Measurements from ENCODE around the gene FAM107B. TPM values are rescaled to one million over a fixed set of nuclear protein-coding genes. Genes with fewer than 3 reads are reported as not detected.

Gene FAM107B
- total RNA-seq, 1 experiment from 2014 or later = 61.6 TPM

DNA sequence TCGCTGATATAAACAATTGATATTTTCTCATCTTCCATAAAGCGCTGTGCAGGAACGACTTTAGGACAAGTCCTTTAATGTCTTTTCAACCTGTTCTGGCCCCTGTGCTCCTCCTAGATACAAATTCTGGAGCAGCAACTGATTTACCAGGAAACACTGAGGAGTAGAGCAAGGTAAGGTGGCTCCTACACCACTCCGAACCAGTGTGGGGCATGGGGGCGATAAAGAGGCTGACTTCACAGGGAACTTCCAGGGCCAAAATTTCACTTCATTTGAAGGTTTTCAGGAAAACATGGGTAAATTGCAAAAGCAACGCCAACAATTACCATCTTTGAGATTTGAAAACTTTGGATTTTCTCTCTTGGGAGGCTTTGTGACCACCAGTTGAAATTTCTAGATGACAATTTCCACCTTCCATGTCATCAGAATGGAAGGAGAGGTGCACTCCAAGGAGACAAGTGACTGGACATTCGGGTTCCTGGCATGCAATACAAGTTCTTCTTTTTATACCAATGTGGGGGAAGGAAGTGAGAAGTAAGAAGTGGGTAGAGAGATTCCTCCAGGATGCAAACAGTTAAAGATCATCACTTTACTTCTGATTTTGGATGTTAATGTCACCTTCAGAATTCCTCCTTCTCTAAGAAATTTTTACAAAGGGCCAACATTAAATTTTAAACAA, 118.5 kb downstream of the FAM107B start:
- no TSS peak for BruUV-seq (replicated peaks)
- ChIA-PET CTCF (no interaction called here), POLR2A (ENCODE audit: low non-redundant PET) (no interaction called here)
- no peaks in the 10 kb centered on the region for H3K27me3 ChIP-seq (replicated peaks; ENCODE audit: insufficient read depth, low read depth, low read length, poor library complexity)
- intact Hi-C loops (cut with micrococcal nuclease; ENCODE audit: unreplicated experiment) = no loop called here
- DNase-seq (ENCODE audit: low spot score) = no peak
- H3K36me3 ChIP-seq (ENCODE audit: insufficient read depth, low read length, poor library complexity, severe bottlenecking) = no peaks in the 10 kb centered on the region
- TF ChIP-seq, protein P1, sequence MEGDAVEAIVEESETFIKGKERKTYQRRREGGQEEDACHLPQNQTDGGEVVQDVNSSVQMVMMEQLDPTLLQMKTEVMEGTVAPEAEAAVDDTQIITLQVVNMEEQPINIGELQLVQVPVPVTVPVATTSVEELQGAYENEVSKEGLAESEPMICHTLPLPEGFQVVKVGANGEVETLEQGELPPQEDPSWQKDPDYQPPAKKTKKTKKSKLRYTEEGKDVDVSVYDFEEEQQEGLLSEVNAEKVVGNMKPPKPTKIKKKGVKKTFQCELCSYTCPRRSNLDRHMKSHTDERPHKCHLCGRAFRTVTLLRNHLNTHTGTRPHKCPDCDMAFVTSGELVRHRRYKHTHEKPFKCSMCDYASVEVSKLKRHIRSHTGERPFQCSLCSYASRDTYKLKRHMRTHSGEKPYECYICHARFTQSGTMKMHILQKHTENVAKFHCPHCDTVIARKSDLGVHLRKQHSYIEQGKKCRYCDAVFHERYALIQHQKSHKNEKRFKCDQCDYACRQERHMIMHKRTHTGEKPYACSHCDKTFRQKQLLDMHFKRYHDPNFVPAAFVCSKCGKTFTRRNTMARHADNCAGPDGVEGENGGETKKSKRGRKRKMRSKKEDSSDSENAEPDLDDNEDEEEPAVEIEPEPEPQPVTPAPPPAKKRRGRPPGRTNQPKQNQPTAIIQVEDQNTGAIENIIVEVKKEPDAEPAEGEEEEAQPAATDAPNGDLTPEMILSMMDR (conservative IDR thresholded peaks at IDR 0.05; ENCODE audit: low read depth, low read length) = no peak
- no peak for TF ChIP-seq EZH2 (IDR thresholded peaks at IDR 0.05; ENCODE audit: borderline replicate concordance, low read depth, low read length, poor library complexity, severe bottlenecking)
- H3K4me3 ChIP-seq (ENCODE audit: low read depth, low read length, poor library complexity, severe bottlenecking) = no peak overlapping the region
- H3K27ac ChIP-seq (ENCODE audit: low read depth, low read length, poor library complexity, severe bottlenecking) = no peak overlapping the region
- H3K4me1 ChIP-seq (ENCODE audit: insufficient read depth, low read length, poor library complexity, severe bottlenecking) = peaks cover 24% of the 10 kb centered on the region
- no peaks in the 10 kb centered on the region for H3K9me3 ChIP-seq (ENCODE audit: low read depth, low read length, poor library complexity, severe bottlenecking)

DNA sequence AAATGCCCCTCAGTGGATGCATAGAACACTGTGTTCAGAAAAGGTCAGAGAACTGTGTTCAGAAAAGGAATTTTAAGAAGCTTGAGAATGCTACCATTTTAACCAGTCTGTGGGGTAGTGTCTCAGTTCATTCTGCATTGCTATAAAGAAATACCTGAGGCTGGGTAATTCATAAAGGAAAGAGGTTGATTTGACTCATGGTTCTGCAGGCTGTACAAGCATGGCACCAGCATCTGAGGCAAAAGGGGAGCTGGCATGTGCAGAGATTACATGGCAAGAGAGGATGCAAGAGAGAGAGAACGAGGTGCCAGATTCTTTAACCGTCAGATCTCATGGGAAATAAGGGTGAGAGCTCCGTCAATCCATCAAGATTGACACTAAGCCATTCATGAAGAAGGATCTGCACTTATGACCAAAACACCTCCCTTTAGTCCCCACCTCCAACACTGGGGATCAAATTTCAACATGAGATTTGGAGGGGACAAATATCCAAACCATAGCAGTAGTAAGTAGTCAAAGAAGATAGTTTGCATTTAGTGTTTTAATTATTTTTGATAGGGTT, 119.8 kb downstream of the FAM107B start:
- peak; percentile 37 for DNase-seq (ENCODE audit: low spot score)
- no peak overlapping the region for H3K4me3 ChIP-seq (ENCODE audit: low read depth, low read length, poor library complexity, severe bottlenecking)
- POLR2A ChIA-PET (ENCODE audit: low non-redundant PET) = no interaction called here
- H3K27me3 ChIP-seq (replicated peaks; ENCODE audit: insufficient read depth, low read depth, low read length, poor library complexity) = no peaks in the 10 kb centered on the region
- H3K9me3 ChIP-seq (ENCODE audit: low read depth, low read length, poor library complexity, severe bottlenecking) = no peaks in the 10 kb centered on the region
- CTCF ChIA-PET = no interaction called here
- BruUV-seq (replicated peaks) = no TSS peak
- TF ChIP-seq, protein P1 (conservative IDR thresholded peaks at IDR 0.05; ENCODE audit: low read depth, low read length) = no peak
- TF ChIP-seq EZH2 (IDR thresholded peaks at IDR 0.05; ENCODE audit: borderline replicate concordance, low read depth, low read length, poor library complexity, severe bottlenecking) = no peak
- no peaks in the 10 kb centered on the region for H3K36me3 ChIP-seq (ENCODE audit: insufficient read depth, low read length, poor library complexity, severe bottlenecking)
- peaks cover 24% of the 10 kb centered on the region for H3K4me1 ChIP-seq (ENCODE audit: insufficient read depth, low read length, poor library complexity, severe bottlenecking)
- H3K27ac ChIP-seq (ENCODE audit: low read depth, low read length, poor library complexity, severe bottlenecking) = no peak overlapping the region
- intact Hi-C loops (cut with micrococcal nuclease; ENCODE audit: unreplicated experiment) = no loop called here

DNA sequence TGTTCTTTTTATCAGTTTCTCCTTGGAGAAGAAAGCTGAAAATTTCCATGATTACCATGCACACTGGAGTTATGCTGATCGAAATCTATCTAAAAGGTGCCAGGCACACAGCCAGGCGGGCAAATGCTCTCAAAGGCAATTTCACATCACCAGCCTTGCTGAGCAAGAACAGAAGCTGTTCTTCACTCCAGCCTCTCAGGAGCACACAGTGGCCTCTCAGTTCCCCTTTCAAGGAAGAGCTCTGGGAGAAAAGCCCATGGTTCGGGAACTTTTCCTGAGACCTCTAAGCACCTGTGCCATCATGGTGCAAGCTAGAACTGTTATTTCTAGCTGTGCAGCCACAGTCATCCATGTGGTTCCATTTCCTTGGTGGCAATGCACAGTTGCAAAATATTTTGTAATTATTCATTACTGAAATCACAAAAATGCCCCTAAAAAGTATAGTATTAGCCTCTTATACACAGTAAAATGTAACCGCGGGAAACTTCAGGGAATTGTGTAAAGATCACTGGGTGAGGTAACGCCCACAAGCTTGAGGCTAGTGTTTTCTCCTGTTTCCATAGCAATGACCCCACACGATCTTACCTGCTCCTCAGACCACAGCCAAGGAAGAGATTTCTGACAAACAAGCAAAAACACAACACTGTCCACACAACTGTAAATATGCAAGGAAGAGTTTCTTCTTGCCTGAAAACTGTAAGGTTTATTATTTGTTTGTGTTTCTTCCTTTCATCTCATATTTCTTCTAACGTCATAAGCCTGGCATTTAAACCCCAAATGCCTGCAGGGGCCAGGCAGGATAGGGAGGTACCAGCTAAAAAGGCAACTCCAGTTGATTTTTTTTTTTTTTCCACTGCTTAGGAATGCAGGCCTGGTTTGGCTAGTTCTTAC, 121.2 kb downstream of the FAM107B start:
- Histone ChIP-seq H3K9me3 (ENCODE audit: low read depth, low read length, poor library complexity, severe bottlenecking) (no peaks in the 10 kb centered on the region), H3K27me3 (replicated peaks; ENCODE audit: insufficient read depth, low read depth, low read length, poor library complexity) (no peaks in the 10 kb centered on the region), H3K36me3 (ENCODE audit: insufficient read depth, low read length, poor library complexity, severe bottlenecking) (no peaks in the 10 kb centered on the region), H3K4me3 (ENCODE audit: low read depth, low read length, poor library complexity, severe bottlenecking) (no peak overlapping the region), H3K27ac (ENCODE audit: low read depth, low read length, poor library complexity, severe bottlenecking) (no peak overlapping the region), H3K4me1 (ENCODE audit: insufficient read depth, low read length, poor library complexity, severe bottlenecking) (peaks cover 33% of the 10 kb centered on the region)
- intact Hi-C loops (cut with micrococcal nuclease; ENCODE audit: unreplicated experiment) = no loop called here
- TF ChIP-seq, protein P1 (conservative IDR thresholded peaks at IDR 0.05; ENCODE audit: low read depth, low read length) = no peak
- no peak for TF ChIP-seq EZH2 (IDR thresholded peaks at IDR 0.05; ENCODE audit: borderline replicate concordance, low read depth, low read length, poor library complexity, severe bottlenecking)
- BruUV-seq (replicated peaks) = no TSS peak
- POLR2A ChIA-PET (ENCODE audit: low non-redundant PET) = no interaction called here
- DNase-seq (ENCODE audit: low spot score) = peak; percentile 22
- CTCF ChIA-PET = no interaction called here
